H1 (cell line): Measurements from ENCODE around the gene SSUH2. TPM values are rescaled to one million over a fixed set of nuclear protein-coding genes. Genes with fewer than 3 reads are reported as not detected.

Experiments used
- CTCF ChIA-PET: fragments of 300-600 bp; sonication (Branson Sonifier 250); formaldehyde crosslinking; loops from one replicate; lab custom pipeline; 2021; ENCODE audit not compliant: partially characterized antibody; lab: Charles Lee
- POLR2A ChIA-PET: fragments of 300-600 bp; sonication (Branson Sonifier 250); formaldehyde crosslinking; loops from one replicate; lab custom pipeline; 2021; ENCODE audit warnings: inconsistent platforms; ENCODE audit not compliant: partially characterized antibody; lab: Charles Lee
- DNase-seq, 2 experiments: peaks; one replicate each; pipeline versions ENCODE4 v3.0.0 to v3.0.0-alpha.2; 2010 to 2022; ENCODE audit warnings: low spot score in 2 of 2, low read depth in 1 of 2, mixed read lengths in 1 of 2
- FAIRE-seq: peaks from 2 replicates; lab custom pipeline; 2011; peaks lifted over from hg19 to GRCh38; lab: Jason Lieb, UNC
- H2AFZ ChIP-seq: 2 replicates; pipeline ENCODE4 v1.8.1; 2012; ENCODE audit warnings: low read length, inconsistent platforms
- H2AK5ac ChIP-seq: 2 replicates; pipeline ENCODE4 v1.6.1; 2013; ENCODE audit warnings: low read depth, low read length
- H2BK120ac ChIP-seq: replicated peaks from 2 replicates; pipeline ENCODE3; 2013; ENCODE audit warnings: low read depth, low read length, inconsistent platforms
- H2BK12ac ChIP-seq: 2 replicates; pipeline ENCODE4 v1.6.1; 2013; ENCODE audit warnings: low read depth, low read length
- H2BK15ac ChIP-seq: 2 replicates; pipeline ENCODE4 v1.6.1; 2013; ENCODE audit warnings: low read length
- H2BK20ac ChIP-seq: 2 replicates; pipeline ENCODE4 v1.6.1; 2013; ENCODE audit warnings: low read length
- H2BK5ac ChIP-seq: 2 replicates; pipeline ENCODE4 v1.6.1; 2013; ENCODE audit warnings: low read depth, low read length
- H3K14ac ChIP-seq: 2 replicates; pipeline ENCODE4 v1.6.1; 2013; ENCODE audit warnings: inconsistent platforms; ENCODE audit not compliant: insufficient read length
- H3K18ac ChIP-seq: 2 replicates; pipeline ENCODE4 v1.6.1; 2013; ENCODE audit warnings: low read length; ENCODE audit errors: extremely low read depth
- H3K23ac ChIP-seq: 2 replicates; pipeline ENCODE4 v1.6.1; 2013; ENCODE audit warnings: inconsistent platforms; ENCODE audit not compliant: insufficient read length
- H3K23me2 ChIP-seq: 2 replicates; pipeline ENCODE4 v1.6.1; 2013; ENCODE audit warnings: low read depth, low read length
- H3K27ac ChIP-seq: 2 replicates; pipeline ENCODE4 v1.6.1; 2011; ENCODE audit warnings: low read depth, low read length, inconsistent platforms
- H3K27me3 ChIP-seq, 4 experiments: replicated peaks in 1 of 4; 1 replicate in 1 of 4; 2 replicates in 3 of 4; pipeline versions ENCODE4 v1.6.1 to v1.8.1; 2011 to 2013; ENCODE audit warnings: low read length in 3 of 4, mild to moderate bottlenecking in 3 of 4, inconsistent platforms in 2 of 4, mixed read lengths in 2 of 4, moderate library complexity in 1 of 4; ENCODE audit not compliant: control insufficient read depth in 3 of 4, insufficient read depth in 3 of 4; ENCODE audit errors: extremely low read depth in 1 of 4
- H3K36me3 ChIP-seq, 4 experiments: 2 replicates each; pipeline versions ENCODE4 v1.6.1 to v1.8.1; 2011 to 2013; ENCODE audit warnings: mild to moderate bottlenecking in 4 of 4, low read length in 3 of 4, moderate library complexity in 2 of 4, control low read depth in 1 of 4, inconsistent platforms in 1 of 4; ENCODE audit not compliant: insufficient read depth in 4 of 4, control insufficient read depth in 2 of 4
- H3K4ac ChIP-seq: replicated peaks from 2 replicates; pipeline ENCODE3; 2013; ENCODE audit warnings: low read length, low read depth, mixed read lengths, inconsistent platforms; ENCODE audit not compliant: insufficient read length
- H3K4me1 ChIP-seq, 4 experiments: replicated peaks in 1 of 4; 1 replicate in 1 of 4; 2 replicates in 3 of 4; pipeline versions ENCODE4 v1.6.1 to v1.8.1; 2011 to 2013; ENCODE audit warnings: low read length in 3 of 4, inconsistent platforms in 2 of 4, mixed read lengths in 1 of 4; ENCODE audit not compliant: insufficient read depth in 4 of 4, control insufficient read depth in 3 of 4
- H3K4me2 ChIP-seq, 2 experiments: 2 replicates each; pipeline versions ENCODE4 v1.6.1 to v1.8.1; 2011 to 2013; ENCODE audit warnings: low read depth in 2 of 2, low read length in 2 of 2, control low read depth in 1 of 2, inconsistent platforms in 1 of 2, mild to moderate bottlenecking in 1 of 2; ENCODE audit not compliant: insufficient read depth in 1 of 2
- H3K4me3 ChIP-seq, 4 experiments: fragments of 200-600, 300-600 bp in 1 of 4; sonication (generic), shearing (Covaris generic), sonication (Bioruptor Twin) in 1 of 4; 2 replicates each; pipeline versions ENCODE4 v1.5.1 to v1.8.1; 2011 to 2016; ENCODE audit warnings: low read length in 4 of 4, low read depth in 3 of 4, control low read depth in 2 of 4, inconsistent platforms in 2 of 4, mild to moderate bottlenecking in 2 of 4, mixed read lengths in 1 of 4, moderate library complexity in 1 of 4; ENCODE audit not compliant: insufficient read depth in 2 of 4; ENCODE audit errors: extremely low read depth in 1 of 4
- H3K56ac ChIP-seq: replicated peaks from 2 replicates; pipeline ENCODE3; 2013; ENCODE audit warnings: low read depth, mild to moderate bottlenecking, mixed read lengths, low read length, inconsistent platforms; ENCODE audit not compliant: insufficient read length
- H3K79me1 ChIP-seq: 2 replicates; pipeline ENCODE4 v1.6.1; 2013; ENCODE audit warnings: low read depth, low read length, control low read depth
- H3K79me2 ChIP-seq, 2 experiments: 2 replicates each; pipeline versions ENCODE4 v1.6.1 to v1.8.1; 2012 to 2013; ENCODE audit warnings: low read length in 2 of 2, mild to moderate bottlenecking in 2 of 2, inconsistent platforms in 1 of 2; ENCODE audit not compliant: insufficient read depth in 2 of 2, control insufficient read depth in 1 of 2
- H3K9ac ChIP-seq, 4 experiments: replicated peaks in 1 of 4; 1 replicate in 1 of 4; 2 replicates in 3 of 4; pipeline versions ENCODE4 v1.6.1 to v1.8.1; 2011 to 2013; ENCODE audit warnings: low read depth in 3 of 4, low read length in 3 of 4, control low read depth in 2 of 4, mild to moderate bottlenecking in 2 of 4, moderate library complexity in 2 of 4, inconsistent platforms in 1 of 4; ENCODE audit errors: extremely low read depth in 1 of 4
- H3K9me3 ChIP-seq, 2 experiments: 2 replicates each; pipeline versions ENCODE4 v1.6.1 to v1.8.1; 2012 to 2013; ENCODE audit warnings: mild to moderate bottlenecking in 2 of 2, moderate library complexity in 2 of 2, control low read depth in 1 of 2, inconsistent platforms in 1 of 2, low read depth in 1 of 2, low read length in 1 of 2, mixed read lengths in 1 of 2; ENCODE audit not compliant: insufficient read depth in 2 of 2
- H4K20me1 ChIP-seq, 2 experiments: replicated peaks in 1 of 2; 2 replicates each; pipeline versions ENCODE3 to v1.8.1; 2011 to 2013; ENCODE audit warnings: inconsistent platforms in 2 of 2, low read length in 2 of 2, mild to moderate bottlenecking in 1 of 2; ENCODE audit not compliant: insufficient read depth in 2 of 2, control insufficient read depth in 1 of 2
- H4K5ac ChIP-seq: 2 replicates; pipeline ENCODE4 v1.6.1; 2013; ENCODE audit warnings: low read length, low read depth, mixed read lengths, inconsistent platforms; ENCODE audit not compliant: insufficient read length
- H4K8ac ChIP-seq: 2 replicates; pipeline ENCODE4 v1.8.0; 2013; ENCODE audit warnings: mild to moderate bottlenecking, moderate library complexity, low read length, inconsistent platforms; ENCODE audit not compliant: insufficient read depth; ENCODE audit errors: extremely low read depth
- H4K91ac ChIP-seq: replicated peaks from 2 replicates; pipeline ENCODE3; 2013; ENCODE audit warnings: low read length, mixed read lengths, inconsistent platforms; ENCODE audit not compliant: insufficient read length
- CHD2 ChIP-seq: IDR thresholded peaks from 2 replicates; pipeline ENCODE4 v1.6.1; 2012; ENCODE audit warnings: low read length, improper control_type of control experiment
- FOSL1 ChIP-seq: IDR thresholded peaks from 2 replicates; pipeline ENCODE4 v1.6.1; 2011; ENCODE audit warnings: mild to moderate bottlenecking, low read depth, low read length, moderate library complexity; ENCODE audit not compliant: insufficient read depth
- GTF2F1 ChIP-seq: IDR thresholded peaks from 2 replicates; pipeline ENCODE4 v1.6.1; 2012; ENCODE audit warnings: low read depth, low read length, improper control_type of control experiment, borderline replicate concordance
- MAX ChIP-seq: IDR thresholded peaks from 2 replicates; pipeline ENCODE4 v1.6.1; 2012; ENCODE audit warnings: inconsistent platforms
- POU5F1 ChIP-seq: IDR thresholded peaks from 2 replicates; pipeline ENCODE4 v1.6.1; 2011; ENCODE audit warnings: low read depth, mild to moderate bottlenecking, low read length, moderate library complexity
- RBBP5 ChIP-seq: IDR thresholded peaks from 2 replicates; pipeline ENCODE4 v1.7.1; 2012; ENCODE audit warnings: low read depth, mild to moderate bottlenecking, inconsistent platforms, low read length, moderate library complexity, borderline replicate concordance
- SIX5 ChIP-seq: IDR thresholded peaks from 2 replicates; pipeline ENCODE4 v1.6.1; 2011; ENCODE audit warnings: mild to moderate bottlenecking, low read depth, low read length
- SP2 ChIP-seq: IDR thresholded peaks from 2 replicates; pipeline ENCODE4 v1.6.1; 2012; ENCODE audit warnings: mild to moderate bottlenecking, low read length, inconsistent platforms
- SUZ12 ChIP-seq: fragments of 200-600 bp; sonication (generic); IDR thresholded peaks from 2 replicates; pipeline ENCODE4 v1.6.1; 2012; ENCODE audit warnings: mild to moderate bottlenecking, inconsistent platforms, low read length, moderate library complexity, mixed read lengths
- USF2 ChIP-seq: IDR thresholded peaks from 2 replicates; pipeline ENCODE4 v1.6.1; 2011; ENCODE audit warnings: low read length, improper control_type of control experiment
- YY1 ChIP-seq: IDR thresholded peaks from 2 replicates; pipeline ENCODE4 v1.6.1; 2011; ENCODE audit warnings: low read depth, mild to moderate bottlenecking, low read length
- WGBS, 2 experiments: shearing (Covaris generic) in 1 of 2; methylation state at CpG; one replicate each; pipeline versions ENCODE4 v1.1.6 to v1.1.7; 2013 to 2015; ENCODE audit warnings: low lambda C conversion rate in 2 of 2, mixed read lengths in 2 of 2, inconsistent platforms in 1 of 2, low coverage in 1 of 2, missing lambda C conversion rate in 1 of 2; ENCODE audit not compliant: insufficient replicate concordance in 2 of 2, insufficient coverage in 1 of 2, insufficient read length in 1 of 2; ENCODE audit errors: extremely low coverage in 1 of 2, missing lambda C conversion rate in 1 of 2; 5-methylcytosine and 5-hydroxymethylcytosine counted together
- polyA plus RNA-seq, 7 experiments: library from polyadenylated mRNA; depleted of rRNA in 3 of 7; stranded (reverse) in 5 of 7; unstranded in 2 of 7; fragments of >200 nt in 5 of 7; fragments of 200-250 nt in 2 of 7; gene quantifications; 1 replicate in 5 of 7; 2 replicates in 1 of 7; 4 replicates in 1 of 7; pipeline versions ENCODE4 v1.2.1 to v1.2.3, GENCODE V29; 2011 to 2013; ENCODE audit warnings: missing spikeins in 2 of 7, mixed read lengths in 2 of 7
- total RNA-seq: library from RNA; stranded (reverse); fragmentation: NEBNext Ultra II Directional; extraction: Animal tissue kit (Norgen Biotek cat#: 25700); gene quantifications from 2 replicates; pipeline ENCODE4 v1.2.1, GENCODE V29; 2021

SSUH2 gene
- total and polyA plus RNA-seq, 2 of the 8 experiments (the other 6 are each of a cell fraction or from before 2014, with no cell fraction given): 0.62 to 0.69 TPM

- H3K9ac ChIP-seq: no peak overlapping the region
- H3K27ac ChIP-seq: no peak overlapping the region
- no peak overlapping the region for H3K23ac ChIP-seq
- no peak overlapping the region for H3K18ac ChIP-seq
- H3K4me1 ChIP-seq: peaks cover 0 to 10% (median 3%) of the 10 kb centered on the region in 4 experiments; a peak in 5 of 7 replicates
- no peaks in the 10 kb centered on the region for H3K79me2 ChIP-seq
- no peak for DNase-seq
- no peaks in the 10 kb centered on the region; a peak in 1 of 7 replicates for H3K27me3 ChIP-seq
- no peak overlapping the region for H3K14ac ChIP-seq
- no peak overlapping the region for H4K8ac ChIP-seq
- no peak overlapping the region for H2AFZ ChIP-seq
- no peak overlapping the region for H2BK5ac ChIP-seq
- no peak overlapping the region for H3K4me3 ChIP-seq
- ChIA-PET CTCF (interaction anchor here (0.6 to 3.1 kb wide), 12 partner anchors 9 to 214 kb away, joined by 3 to 10 read pairs (median 3); partner anchors contain the start of gene SSUH2), POLR2A (no interaction called here)
- no peak overlapping the region for H4K5ac ChIP-seq
- H4K20me1 ChIP-seq: no peaks in the 10 kb centered on the region
- H4K91ac ChIP-seq: no peak overlapping the region
- H3K79me1 ChIP-seq: no peaks in the 10 kb centered on the region
- 100% methylated on average over 3 of the region's 3 CpGs; no CpG with 5 or more reads in 1 of the 2 experiments for WGBS, 2 experiments
- H2BK20ac ChIP-seq: no peak overlapping the region
- no peaks in the 10 kb centered on the region for H3K36me3 ChIP-seq
- FAIRE-seq: no peak
- H2BK12ac ChIP-seq: no peak overlapping the region
- no peak overlapping the region for H2AK5ac ChIP-seq
- no peaks in the 10 kb centered on the region for H3K23me2 ChIP-seq
- H3K4ac ChIP-seq: no peak overlapping the region
- H3K9me3 ChIP-seq: no peaks in the 10 kb centered on the region
- H2BK120ac ChIP-seq: no peak overlapping the region
- H3K4me2 ChIP-seq: no peak overlapping the region
- no peak overlapping the region for H2BK15ac ChIP-seq
- TF ChIP-seq SP2 (no peak), MAX (no peak), USF2 (no peak), FOSL1 (no peak), SUZ12 (no peak), YY1 (no peak), SIX5 (no peak), POU5F1 (no peak), GTF2F1 (no peak), RBBP5 (no peak), CHD2 (no peak)
- no peak overlapping the region for H3K56ac ChIP-seq
These were observed 18.6 kb downstream of the SSUH2 start for GRCh38 chr3:8625991-8626390.
